Loucy (cell line): ENCODE measurements around the gene DCLK2.

ENCODE experiments used
- CTCF ChIP-seq: fragments of 200-600 bp; sonication (generic); conservative IDR thresholded peaks from 2 replicates; pipeline ENCODE4 v1.5.1; 2014; ENCODE audit warnings: mild to moderate bottlenecking, antibody characterized with exemption, low read length
- EZH2phosphoT487 ChIP-seq: fragments of 200-600 bp; IDR thresholded peaks from 2 replicates; pipeline ENCODE4 v1.6.1; 2018; ENCODE audit warnings: antibody characterized with exemption, mild to moderate bottlenecking, moderate library complexity, borderline replicate concordance

GRCh38 chr4:150082241-150082640, 4.0 kb downstream of the DCLK2 start:
- TF ChIP-seq CTCF (no peak), EZH2phosphoT487 (no peak)
